ENCODE results near the gene TROAP. TPM values are rescaled to one million over a fixed set of nuclear protein-coding genes. Genes with fewer than 3 reads are reported as not detected.
"Not testable (repeated sequence)": the region's sequence is repeated elsewhere in the genome, so short reads cannot be mapped to it uniquely, and the experiment has no call there.

TROAP gene
- total RNA-seq, 4 donors from 2014 or later = 0.30 to 6.5 (median 3.1) TPM; not detected in 1

DNA sequence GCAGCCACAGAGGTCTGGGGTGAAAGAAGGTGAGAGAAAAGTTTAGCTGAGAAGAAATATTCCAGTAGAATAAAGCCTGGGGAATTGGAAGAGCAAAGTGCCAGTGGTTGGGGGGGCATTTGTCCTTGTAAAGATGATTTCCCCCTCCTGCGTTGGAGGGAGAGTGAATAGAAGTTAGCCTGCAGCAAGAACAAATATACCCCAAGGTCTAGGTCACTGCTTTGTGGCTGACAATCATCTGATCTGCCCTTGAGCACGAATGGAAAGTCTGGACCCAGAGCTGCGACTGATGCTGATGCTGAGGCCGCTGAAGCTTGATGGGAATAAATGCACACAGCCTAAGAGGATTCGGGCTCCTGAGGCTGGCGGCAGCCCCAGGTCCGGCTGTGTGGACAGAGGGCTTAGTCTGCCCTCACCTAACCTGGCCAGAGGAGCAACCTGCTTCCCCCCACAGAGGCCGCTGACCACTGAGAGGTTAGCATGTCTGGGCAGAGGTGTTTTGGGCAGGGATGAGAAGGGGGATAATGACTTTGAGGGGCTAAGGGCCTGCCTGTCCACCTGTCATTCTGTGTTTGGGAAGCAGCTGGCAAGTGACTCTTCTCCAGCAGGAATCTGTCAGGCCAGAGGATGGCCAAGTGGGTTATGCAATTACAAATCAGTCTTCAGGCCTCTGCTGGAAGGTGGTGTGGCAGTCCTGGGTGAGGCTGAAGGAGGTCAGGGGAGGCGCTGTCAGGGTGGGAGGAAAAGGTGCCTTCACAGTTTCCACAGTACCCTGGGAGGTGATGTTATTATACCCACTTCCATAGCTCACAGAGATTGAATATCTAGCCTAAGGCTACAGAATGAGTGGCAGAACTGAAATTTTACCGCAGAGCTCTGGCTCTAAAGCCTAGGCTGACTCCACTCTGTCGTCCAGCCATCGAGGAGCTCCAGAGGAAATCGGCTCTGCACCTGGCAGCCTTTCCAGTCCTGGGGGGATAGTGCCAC lies 46.5 kb upstream of the TROAP start:
- TF ChIP-seq POLR2A (IDR thresholded peaks at IDR 0.05) (no peak), EP300 (IDR thresholded peaks at IDR 0.05) (no peak)
- TF ChIP-seq, protein P1, sequence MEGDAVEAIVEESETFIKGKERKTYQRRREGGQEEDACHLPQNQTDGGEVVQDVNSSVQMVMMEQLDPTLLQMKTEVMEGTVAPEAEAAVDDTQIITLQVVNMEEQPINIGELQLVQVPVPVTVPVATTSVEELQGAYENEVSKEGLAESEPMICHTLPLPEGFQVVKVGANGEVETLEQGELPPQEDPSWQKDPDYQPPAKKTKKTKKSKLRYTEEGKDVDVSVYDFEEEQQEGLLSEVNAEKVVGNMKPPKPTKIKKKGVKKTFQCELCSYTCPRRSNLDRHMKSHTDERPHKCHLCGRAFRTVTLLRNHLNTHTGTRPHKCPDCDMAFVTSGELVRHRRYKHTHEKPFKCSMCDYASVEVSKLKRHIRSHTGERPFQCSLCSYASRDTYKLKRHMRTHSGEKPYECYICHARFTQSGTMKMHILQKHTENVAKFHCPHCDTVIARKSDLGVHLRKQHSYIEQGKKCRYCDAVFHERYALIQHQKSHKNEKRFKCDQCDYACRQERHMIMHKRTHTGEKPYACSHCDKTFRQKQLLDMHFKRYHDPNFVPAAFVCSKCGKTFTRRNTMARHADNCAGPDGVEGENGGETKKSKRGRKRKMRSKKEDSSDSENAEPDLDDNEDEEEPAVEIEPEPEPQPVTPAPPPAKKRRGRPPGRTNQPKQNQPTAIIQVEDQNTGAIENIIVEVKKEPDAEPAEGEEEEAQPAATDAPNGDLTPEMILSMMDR (IDR thresholded peaks at IDR 0.05) = no peak
- Histone ChIP-seq H3K4me3 (no peak overlapping the region), H3K9me3 (no peaks in the 10 kb centered on the region), H3K27ac (no peak overlapping the region), H3K36me3 (peaks cover 0 to 22% (median 3%) of the 10 kb centered on the region in 3 donors), H3K27me3 (no peaks in the 10 kb centered on the region), H3K4me1 (no peaks in the 10 kb centered on the region)
- no peak for DNase-seq (ENCODE audit: low spot score in 2 of 2)
- 73% methylated on average over 11 to 12 of the region's 13 CpGs for WGBS, 2 donors

DNA sequence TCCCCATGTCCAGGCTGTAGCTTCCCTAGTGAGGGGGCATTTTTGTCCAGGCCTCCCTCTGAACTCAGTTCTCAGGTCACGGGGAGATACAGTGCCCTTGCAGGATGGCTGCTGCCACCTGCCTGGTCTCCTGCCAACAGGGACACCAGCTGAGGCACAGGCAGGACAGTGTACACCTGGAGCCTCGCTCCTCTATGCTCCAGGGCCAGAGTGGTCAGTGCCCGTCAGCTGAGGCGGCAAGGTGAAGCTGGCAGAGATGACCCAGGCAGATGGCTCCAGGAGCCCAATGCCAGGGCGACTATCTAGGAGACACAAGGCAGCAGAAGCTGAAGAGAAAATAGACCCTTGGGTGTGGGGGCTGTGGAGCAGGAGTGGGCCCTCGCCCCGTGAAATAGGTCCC lies 45.6 kb upstream of the TROAP start:
- Histone ChIP-seq H3K36me3 (peaks cover 0 to 15% (median 0%) of the 10 kb centered on the region in 3 donors), H3K27me3 (no peaks in the 10 kb centered on the region), H3K4me3 (no peak overlapping the region), H3K9me3 (no peaks in the 10 kb centered on the region), H3K27ac (no peak overlapping the region), H3K4me1 (no peaks in the 10 kb centered on the region)
- WGBS, 2 donors = 77 to 95% methylated on average over 6 of the region's 7 CpGs
- DNase-seq (ENCODE audit: low spot score in 2 of 2) = no peak
- TF ChIP-seq POLR2A (IDR thresholded peaks at IDR 0.05) = no peak
- TF ChIP-seq, protein P1 (IDR thresholded peaks at IDR 0.05) = no peak
- no peak for TF ChIP-seq EP300 (IDR thresholded peaks at IDR 0.05)

DNA sequence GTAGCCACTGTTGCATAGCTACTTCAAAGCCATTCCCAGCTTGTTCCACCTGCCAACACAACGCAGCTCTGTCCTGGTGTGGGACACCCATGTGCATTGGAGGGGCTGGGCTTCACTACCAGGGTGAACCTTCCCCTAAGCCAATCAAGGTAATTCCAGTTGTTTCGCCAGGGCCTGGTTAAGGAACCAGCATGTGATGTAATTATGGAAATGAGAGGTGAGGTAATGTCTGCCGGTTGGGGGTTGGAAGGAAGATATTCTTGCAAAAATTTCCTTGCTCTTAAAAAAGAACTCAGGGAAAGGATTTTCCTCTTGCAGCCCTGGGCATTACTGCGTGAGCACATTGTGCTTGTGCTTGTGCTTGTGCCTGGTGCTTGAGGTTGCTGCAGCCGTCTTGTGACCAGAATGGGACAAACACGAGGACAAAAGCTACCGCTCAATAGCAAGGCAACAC lies 43.3 kb upstream of the TROAP start:
- Histone ChIP-seq H3K4me3 (no peak overlapping the region), H3K27ac (no peak overlapping the region), H3K36me3 (no peaks in the 10 kb centered on the region), H3K27me3 (peaks cover 0 to 8% of the 10 kb centered on the region in 2 donors), H3K9me3 (no peaks in the 10 kb centered on the region), H3K4me1 (no peaks in the 10 kb centered on the region)
- DNase-seq (ENCODE audit: low spot score in 2 of 2) = no peak
- TF ChIP-seq, protein P1 (IDR thresholded peaks at IDR 0.05) = no peak
- TF ChIP-seq POLR2A (IDR thresholded peaks at IDR 0.05) = no peak
- no peak for TF ChIP-seq EP300 (IDR thresholded peaks at IDR 0.05)
- WGBS, 2 donors = 49 to 50% methylated on average over 7 of the region's 7 CpGs

DNA sequence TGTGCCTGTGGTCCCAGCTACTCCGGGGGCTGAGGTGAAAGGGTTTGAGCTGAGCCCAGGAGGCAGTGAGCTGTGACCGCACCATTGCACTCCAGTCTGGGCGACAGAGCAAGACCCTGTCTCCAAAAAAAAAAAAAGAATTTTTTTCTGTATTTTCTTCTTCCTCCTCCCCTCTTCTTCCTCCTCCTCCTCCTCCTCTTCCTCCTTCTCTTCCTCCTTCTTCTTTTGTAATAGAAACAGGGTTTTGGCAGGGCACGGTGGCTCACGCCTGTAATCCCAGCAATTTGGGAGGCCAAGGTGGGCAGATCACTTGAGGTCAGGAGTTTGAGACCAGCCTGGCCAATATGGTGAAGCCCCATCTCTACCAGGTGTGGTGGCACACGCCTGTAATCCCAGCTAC lies 42.5 kb upstream of the TROAP start:
- not testable (repeated sequence) for H3K27ac ChIP-seq; H3K4me3 ChIP-seq; H3K4me1 ChIP-seq; H3K9me3 ChIP-seq; H3K36me3 ChIP-seq; DNase-seq (ENCODE audit: low spot score in 2 of 2)
- 86 to 91% methylated on average over 6 of the region's 6 CpGs for WGBS, 2 donors
- peaks cover 0 to 13% of the 10 kb centered on the region in 2 donors for H3K27me3 ChIP-seq

DNA sequence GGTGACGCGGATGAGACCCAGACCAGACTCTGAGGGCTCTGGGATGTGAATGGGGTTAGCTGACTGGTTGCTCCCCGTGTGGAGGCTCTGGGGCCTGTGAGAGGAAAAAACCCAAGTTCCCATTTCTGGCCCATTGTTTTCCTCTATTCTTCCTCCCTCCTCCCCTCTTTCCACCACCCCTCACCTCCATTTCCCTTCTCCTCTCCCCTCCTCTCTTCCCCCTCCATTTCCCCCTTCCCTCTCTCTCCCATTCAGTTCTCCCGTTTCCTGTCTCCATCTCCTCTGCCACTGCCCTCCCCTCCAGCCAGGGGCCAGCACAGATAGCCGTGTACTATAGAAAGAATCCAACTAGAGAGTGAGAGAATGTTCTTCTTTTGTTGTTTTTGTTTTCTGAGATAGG lies 40.8 kb upstream of the TROAP start:
- DNase-seq (ENCODE audit: low spot score in 2 of 2) = no peak
- Histone ChIP-seq H3K4me3 (no peak overlapping the region), H3K36me3 (no peaks in the 10 kb centered on the region), H3K9me3 (no peaks in the 10 kb centered on the region), H3K27me3 (peaks cover 0 to 26% of the 10 kb centered on the region in 2 donors), H3K4me1 (no peaks in the 10 kb centered on the region), H3K27ac (no peak overlapping the region)
- 72 to 77% methylated on average over 5 of the region's 5 CpGs for WGBS, 2 donors
- no peak for TF ChIP-seq EP300 (IDR thresholded peaks at IDR 0.05)
- TF ChIP-seq, protein P1 (IDR thresholded peaks at IDR 0.05) = no peak
- TF ChIP-seq POLR2A (IDR thresholded peaks at IDR 0.05) = no peak

DNA sequence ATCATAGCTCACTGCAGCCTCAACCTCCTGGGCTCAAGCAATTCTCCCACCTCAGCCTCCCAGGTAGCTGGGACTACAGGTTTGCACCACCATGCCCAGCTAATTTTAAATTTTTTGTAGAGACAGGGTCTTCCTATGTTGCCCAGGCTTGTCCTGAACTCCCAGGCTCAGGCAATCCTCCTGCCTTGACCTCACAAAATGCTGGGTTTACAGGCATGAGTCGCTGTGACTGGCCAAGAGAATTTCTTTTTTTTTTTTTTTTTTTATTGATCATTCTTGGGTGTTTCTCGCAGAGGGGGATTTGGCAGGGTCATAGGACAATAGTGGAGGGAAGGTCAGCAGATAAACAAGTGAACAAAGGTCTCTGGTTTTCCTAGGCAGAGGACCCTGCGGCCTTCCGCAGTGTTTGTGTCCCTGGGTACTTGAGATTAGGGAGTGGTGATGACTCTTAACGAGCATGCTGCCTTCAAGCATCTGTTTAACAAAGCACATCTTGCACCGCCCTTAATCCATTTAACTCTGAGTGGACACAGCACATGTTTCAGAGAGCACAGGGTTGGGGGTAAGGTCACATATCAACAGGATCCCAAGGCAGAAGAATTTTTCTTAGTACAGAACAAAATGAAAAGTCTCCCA lies 40.2 kb upstream of the TROAP start:
- H3K36me3 ChIP-seq; H3K4me3 ChIP-seq; H3K27ac ChIP-seq; H3K4me1 ChIP-seq; DNase-seq (ENCODE audit: low spot score in 2 of 2); H3K9me3 ChIP-seq: not testable (repeated sequence)
- 48 to 65% methylated on average over 2 to 3 of the region's 6 CpGs for WGBS, 2 donors
- peaks cover 0 to 29% of the 10 kb centered on the region in 2 donors for H3K27me3 ChIP-seq

Measured in tibial nerve (tissue), 4 donors.